ENCODE data around the gene DPH2.

Gene DPH2

GRCh38 chr1:43968348-43968948 is 1.4 kb upstream of the DPH2 start:
- peak; percentile 36 for DNase-seq (ENCODE audit: low spot score)

- DNase-seq (ENCODE audit: low spot score) = no peak
These were observed 429 bp upstream of the DPH2 start for GRCh38 chr1:43969416-43969745.

DNA sequence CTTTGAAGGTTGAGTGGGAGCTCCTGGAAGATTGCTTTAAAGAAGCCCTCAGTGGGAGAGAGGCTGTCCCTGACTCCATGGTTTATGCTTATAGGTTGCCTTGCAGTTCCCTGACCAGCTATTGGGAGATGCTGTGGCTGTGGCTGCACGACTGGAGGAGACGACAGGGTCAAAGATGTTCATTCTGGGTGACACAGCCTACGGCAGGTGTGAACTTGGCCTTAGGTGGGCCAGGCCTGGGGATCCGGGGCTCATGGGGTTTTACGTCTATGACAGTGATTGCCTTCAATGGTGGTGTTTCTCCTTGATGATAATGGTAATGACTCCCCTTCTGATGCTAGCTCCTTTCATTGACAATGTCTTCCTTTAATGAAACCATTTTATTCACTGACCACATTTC is 692 bp downstream of the DPH2 start:
- no peak for DNase-seq (ENCODE audit: low spot score)

DNA sequence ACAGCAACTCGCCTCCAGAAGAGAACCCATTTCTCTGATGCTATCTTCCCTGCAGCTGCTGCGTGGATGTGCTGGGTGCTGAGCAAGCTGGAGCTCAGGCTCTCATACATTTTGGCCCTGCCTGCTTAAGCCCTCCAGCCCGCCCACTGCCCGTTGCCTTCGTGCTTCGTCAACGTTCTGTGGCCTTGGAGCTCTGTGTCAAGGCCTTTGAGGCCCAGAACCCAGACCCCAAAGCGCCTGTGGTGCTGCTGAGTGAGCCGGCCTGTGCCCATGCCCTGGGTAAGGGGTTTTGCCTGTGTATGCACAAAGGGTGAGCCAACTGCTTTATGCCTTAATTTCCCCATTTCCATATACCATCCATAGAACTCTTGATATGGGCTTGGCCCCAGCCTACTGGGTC is 1.1 kb downstream of the DPH2 start:
- DNase-seq (ENCODE audit: low spot score) = no peak

GRCh38 chr1:43971336-43971980 is 1.6 kb downstream of the DPH2 start:
- no peak for DNase-seq (ENCODE audit: low spot score)

DNA sequence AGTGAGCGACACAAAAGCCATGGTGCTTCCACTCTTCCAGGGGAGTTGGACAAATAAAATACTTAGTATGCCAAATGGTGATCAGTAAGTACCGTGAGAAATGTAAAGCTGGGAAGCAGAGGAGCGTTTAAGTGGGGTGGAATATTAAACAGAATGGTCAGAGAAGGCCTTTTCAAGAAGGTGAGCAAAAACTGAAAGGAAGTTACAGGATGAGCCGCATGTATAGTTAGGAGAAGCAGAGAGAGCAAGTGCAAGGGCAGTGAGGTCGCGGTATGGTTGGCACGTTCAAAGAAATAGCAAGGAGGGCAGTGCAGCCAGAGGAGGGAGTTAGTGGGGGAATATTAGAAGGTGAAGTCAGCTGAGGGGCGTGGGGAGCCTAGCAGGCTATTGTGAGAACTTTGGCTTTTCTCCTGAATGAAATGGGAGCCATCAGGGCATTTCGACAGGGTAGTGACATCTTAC is 4.2 kb downstream of the DPH2 start:
- no peak for DNase-seq (ENCODE audit: low spot score)

DNA sequence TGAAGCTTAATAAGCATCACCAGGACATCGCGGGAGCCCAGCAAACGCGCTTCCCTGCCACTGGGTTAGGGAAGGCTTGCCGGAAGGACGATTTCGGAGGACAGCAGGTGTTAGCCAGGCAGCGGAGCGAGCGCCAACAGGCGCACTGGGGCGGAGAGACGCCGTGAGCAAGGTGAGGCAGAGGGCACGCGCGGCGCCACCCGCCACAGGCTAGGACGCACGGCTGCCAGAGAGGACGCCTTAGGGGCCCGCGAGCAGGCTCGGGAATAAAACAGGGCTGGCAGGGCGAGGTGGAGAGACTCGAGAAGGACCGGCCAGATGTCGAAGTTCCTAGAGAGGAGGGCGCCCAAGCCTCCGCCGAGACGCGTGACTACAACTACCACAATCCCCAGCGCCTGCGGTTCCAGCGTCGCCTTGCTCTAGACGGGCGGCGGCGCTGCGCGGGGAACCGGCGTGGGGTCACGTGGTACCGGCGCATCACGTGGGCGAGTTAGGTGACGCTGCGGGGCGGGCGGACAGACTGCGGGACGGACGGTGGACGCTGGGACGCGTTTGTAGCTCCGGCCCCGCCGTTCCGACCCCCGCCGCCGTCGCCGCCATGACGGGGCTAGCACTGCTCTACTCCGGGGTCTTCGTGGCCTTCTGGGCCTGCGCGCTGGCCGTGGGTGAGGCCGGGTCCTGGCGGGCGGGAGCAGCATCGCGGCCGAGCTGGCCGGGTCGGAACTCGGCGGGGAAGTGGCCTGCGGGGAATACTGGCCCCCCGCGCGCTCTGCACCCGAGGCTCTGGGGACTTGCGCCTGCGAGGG is 4.8 kb downstream of the DPH2 start, which contains the start of gene ATP6V0B:
Gene ATP6V0B, plus strand, starts transcription at position 518 of the 806 bp plus-strand sequence. Its CDS starts 81 bp downstream, at position 599.
- DNase-seq (ENCODE audit: low spot score) = peak; percentile 97

DNA sequence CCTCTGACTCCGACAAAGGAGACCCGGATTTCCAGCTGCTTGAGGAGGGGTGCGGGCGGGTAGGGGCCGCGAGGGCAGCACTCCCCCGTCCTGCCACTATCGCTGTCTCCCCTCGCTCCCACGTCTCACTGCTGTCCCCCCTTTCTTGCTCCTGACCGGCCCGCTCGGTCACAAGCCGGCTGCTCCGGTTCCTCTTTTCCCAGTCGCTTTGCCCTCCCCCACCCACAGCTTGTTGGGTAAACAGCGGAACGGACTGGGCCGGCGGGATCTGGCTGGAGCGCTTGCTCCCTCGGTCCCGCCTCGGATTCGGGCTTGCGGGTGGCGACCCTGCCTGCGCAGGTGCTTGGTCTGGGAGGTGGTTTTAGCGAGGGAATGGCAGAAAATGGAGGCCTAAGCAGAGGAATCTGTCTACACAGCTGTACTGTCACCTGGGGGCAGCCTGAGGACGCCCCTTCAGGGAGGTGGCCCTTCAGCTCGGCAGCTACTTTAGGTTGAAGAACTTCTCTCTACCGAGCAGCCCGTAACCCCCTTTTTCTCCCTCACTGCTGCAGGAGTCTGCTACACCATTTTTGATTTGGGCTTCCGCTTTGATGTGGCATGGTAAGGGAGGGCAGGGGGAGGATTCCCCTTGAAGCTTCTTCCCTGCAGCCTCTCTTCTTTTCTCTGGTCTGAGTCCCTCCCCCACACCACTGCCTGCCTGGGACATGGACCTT is 5.6 kb downstream of the DPH2 start:
- DNase-seq (ENCODE audit: low spot score) = peak; percentile 61

DNA sequence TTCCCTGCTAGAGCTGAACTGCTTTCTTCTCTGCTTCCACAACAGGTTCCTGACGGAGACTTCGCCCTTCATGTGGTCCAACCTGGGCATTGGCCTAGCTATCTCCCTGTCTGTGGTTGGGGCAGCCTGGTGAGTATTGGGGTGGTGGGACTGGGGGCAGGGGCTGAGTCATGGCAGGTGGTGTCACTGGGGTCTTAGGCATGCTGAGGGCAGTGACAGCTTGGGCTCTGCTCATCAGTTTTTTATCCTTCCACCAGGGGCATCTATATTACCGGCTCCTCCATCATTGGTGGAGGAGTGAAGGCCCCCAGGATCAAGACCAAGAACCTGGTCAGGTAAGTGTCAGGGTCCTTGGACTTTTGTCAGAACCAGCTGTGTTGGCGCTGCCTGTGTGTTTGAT is 6.2 kb downstream of the DPH2 start:
- no peak for DNase-seq (ENCODE audit: low spot score)

DNA sequence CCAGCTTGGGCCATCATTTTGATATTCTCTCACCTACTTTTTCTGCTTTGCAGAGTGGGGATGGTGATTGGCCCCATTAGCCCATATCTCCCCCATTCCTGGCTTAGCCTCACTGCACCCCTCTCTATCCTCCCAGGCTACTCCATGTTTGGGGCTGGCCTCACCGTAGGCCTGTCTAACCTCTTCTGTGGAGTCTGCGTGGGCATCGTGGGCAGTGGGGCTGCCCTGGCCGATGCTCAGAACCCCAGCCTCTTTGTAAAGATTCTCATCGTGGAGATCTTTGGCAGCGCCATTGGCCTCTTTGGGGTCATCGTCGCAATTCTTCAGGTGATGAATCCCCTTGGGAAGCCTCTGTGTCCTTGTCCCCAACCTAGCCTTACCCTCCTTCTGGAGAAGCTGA is 7.1 kb downstream of the DPH2 start:
- DNase-seq (ENCODE audit: low spot score) = no peak

DNA sequence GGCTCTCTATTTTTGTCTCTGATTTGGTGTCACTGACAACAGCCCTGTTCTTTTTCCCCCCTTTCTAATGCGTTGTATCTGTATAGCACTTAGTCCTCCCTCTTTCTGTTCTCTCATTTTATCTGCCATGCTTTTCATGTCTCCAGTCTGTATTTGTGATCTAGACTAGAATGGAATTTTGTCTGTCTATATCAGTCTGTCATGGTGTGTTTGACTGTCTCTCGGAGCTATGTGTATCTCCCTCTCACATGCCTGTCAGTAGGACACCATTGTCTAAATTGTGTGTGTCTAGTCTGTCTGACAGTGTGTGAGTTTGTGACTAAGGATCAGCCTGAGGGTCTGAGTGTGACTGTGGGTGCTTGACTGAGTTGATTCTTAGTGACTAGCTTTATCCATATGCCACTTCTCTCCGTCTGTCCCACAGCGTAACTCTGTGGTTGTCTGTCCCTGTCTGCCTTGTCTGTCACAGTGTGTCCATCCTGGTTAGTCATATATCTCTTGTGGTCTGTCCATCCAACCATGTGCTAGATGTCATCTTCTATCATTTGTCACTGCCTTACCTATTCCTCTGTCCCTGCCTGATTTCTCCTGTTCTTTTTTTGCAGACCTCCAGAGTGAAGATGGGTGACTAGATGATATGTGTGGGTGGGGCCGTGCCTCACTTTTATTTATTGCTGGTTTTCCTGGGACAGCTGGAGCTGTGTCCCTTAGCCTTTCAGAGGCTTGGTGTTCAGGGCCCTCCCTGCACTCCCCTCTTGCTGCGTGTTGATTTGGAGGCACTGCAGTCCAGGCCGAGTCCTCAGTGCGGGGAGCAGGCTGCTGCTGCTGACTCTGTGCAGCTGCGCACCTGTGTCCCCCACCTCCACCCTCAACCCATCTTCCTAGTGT is 7.8 kb downstream of the DPH2 start:
- no peak for DNase-seq (ENCODE audit: low spot score)

DNA sequence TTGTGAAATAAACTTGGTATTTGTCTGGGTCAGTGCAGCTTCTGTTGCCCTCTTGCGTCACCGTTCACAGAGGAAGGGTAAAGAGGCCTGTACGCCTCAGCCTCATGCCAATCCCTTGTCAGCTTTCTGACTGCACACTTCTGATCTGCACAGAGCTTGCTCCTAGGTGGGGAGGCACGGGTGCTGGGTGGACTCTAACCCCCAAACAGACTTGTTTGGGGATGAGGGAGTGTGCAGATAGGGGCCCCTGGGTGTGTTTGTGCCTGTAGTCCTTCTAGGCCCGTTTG is 8.4 kb downstream of the DPH2 start:
- no peak for DNase-seq (ENCODE audit: low spot score)

DNA sequence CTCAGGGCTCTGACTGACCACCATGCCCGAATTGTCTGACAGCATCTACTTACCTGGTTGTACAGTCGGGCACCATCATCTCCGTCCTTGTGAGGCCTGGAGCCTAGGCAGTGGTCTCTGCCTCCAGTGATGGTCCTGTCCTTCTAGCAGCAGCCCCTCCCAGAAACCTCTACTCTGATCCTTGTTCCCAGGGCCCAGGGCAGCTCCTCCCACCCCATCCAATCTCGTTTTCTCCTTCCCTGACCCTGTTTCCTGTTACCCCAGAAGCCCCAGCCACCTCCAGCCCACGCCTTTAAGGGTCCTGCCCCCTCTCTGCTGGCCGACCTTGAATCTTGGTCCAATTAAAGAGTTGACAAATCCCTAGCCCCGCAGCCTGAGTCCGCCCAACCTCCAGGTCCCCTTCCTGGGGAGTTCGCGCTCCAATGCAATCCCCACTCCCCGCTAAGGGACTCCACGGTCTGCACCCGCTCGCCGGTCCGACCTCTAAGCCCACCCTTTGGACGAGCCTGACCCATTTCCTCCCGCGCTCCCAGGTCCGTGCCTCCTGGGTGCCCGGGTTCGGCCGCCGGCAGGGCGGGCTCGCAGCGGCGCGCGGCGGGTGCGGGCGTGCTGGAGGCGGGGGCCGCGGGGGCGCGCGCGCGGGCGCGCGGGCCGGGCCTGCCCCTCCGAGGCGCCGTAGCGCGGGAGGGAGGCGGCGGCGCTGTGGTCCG is 8.9 kb downstream of the DPH2 start, which contains the start of gene B4GALT2:
Gene B4GALT2, plus strand, starts transcription at position 660 of the 710 bp plus-strand sequence. CDS start 1,951 bp downstream, outside the sequence.
- peak; percentile 95 for DNase-seq (ENCODE audit: low spot score)

GRCh38 chr1:43979261-43979527 is 9.4 kb downstream of the DPH2 start:
- no peak for DNase-seq (ENCODE audit: low spot score)

- DNase-seq (ENCODE audit: low spot score) = peak; percentile 87
These were observed 9.9 kb downstream of the DPH2 start for GRCh38 chr1:43979528-43980254.

GRCh38 chr1:43980255-43981134 is 10.7 kb downstream of the DPH2 start:
- DNase-seq (ENCODE audit: low spot score) = peak; percentile 39

DNA sequence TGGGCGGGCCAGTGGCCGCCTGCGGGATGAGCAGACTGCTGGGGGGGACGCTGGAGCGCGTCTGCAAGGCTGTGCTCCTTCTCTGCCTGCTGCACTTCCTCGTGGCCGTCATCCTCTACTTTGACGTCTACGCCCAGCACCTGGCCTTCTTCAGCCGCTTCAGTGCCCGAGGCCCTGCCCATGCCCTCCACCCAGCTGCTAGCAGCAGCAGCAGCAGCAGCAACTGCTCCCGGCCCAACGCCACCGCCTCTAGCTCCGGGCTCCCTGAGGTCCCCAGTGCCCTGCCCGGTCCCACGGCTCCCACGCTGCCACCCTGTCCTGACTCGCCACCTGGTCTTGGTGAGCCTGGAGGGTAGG is 11.3 kb downstream of the DPH2 start:
- DNase-seq (ENCODE audit: low spot score) = no peak

DNA sequence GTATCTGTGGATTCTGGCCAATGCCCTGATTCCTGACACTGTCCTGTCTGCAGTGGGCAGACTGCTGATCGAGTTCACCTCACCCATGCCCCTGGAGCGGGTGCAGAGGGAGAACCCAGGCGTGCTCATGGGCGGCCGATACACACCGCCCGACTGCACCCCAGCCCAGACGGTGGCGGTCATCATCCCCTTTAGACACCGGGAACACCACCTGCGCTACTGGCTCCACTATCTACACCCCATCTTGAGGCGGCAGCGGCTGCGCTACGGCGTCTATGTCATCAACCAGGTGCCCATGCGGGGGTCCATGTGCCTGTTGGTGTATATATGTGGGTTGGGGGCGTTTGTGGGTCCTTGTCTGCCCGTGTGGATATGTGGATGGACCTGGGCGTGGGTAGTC is 11.8 kb downstream of the DPH2 start:
- DNase-seq (ENCODE audit: low spot score) = no peak

DNA sequence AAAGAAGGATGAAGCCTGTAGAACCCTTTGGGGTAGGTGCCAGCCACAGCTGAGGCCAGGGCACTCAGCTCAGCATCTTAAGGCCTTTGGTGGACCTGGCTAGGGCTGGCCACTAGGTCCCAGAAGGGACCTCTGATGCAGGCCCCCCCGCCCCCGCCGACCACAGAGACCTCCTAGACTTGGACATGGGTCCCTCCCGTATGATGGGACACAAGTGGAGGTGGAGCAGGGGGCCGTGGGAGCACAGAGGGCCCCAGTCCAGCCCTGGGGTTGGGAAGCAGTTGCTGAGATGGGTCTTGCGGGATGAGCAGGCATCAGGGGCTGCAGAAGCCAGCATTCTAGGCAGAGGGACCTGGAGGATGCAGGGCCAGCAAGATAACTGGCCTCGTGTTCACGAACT is 12.4 kb downstream of the DPH2 start:
- DNase-seq (ENCODE audit: low spot score) = no peak

DNA sequence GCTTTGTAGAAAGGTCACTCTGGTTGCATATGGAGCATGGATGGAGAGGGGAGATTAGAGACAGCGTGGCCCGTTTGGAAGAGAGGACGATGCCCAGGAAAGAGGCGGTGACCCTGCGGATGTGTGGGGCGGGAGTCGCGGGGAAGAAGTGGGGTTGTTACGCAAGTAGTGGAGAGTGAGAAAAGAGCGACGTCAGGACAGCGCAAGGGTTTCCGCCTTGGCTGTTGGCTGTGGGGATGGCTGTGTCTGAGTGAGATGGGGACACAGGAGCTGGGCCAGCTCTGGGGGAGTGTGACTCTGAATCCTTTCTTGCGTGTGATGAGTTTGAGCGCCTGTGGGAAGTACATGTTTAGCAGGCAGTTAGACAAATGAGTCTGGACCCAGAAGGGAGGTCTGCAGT is 13.0 kb downstream of the DPH2 start:
- DNase-seq (ENCODE audit: low spot score) = no peak
